Heart left ventricle (tissue), 16 donors: Measurements from ENCODE around the gene COMMD1. TPM values are rescaled to one million over a fixed set of nuclear protein-coding genes. Genes with fewer than 3 reads are reported as not detected.

Source experiments
- ATAC-seq, 4 donors: fragments of 200-7000 bp; cut with Tn5 transposase; one replicate each; pipeline ENCODE4 v1.9.1; 2020 to 2022; ENCODE audit warnings: moderate library complexity in 4 of 4, mild to moderate bottlenecking in 3 of 4, moderate number of reproducible peaks in 1 of 4
- DNase-seq, 5 donors: peaks; one replicate each; pipeline ENCODE4 v3.0.0-alpha.2; 2020
- H3K27ac ChIP-seq, 12 donors: fragments of 200-600 bp; sonication (generic) in 4 of 12; one replicate each; pipeline versions ENCODE4 v1.5.0 to v1.8.0; 2016 to 2022; ENCODE audit warnings: mild to moderate bottlenecking in 2 of 12
- H3K27me3 ChIP-seq, 9 donors: fragments of 200-600 bp; sonication (generic) in 2 of 9; one replicate each; pipeline versions ENCODE4 v1.5.1 to v1.8.0; 2016 to 2022; ENCODE audit warnings: mild to moderate bottlenecking in 3 of 9
- H3K36me3 ChIP-seq, 9 donors: fragments of 200-600 bp; sonication (generic) in 2 of 9; one replicate each; pipeline versions ENCODE4 v1.5.0 to v1.8.0; 2018 to 2022; ENCODE audit warnings: mild to moderate bottlenecking in 2 of 9
- H3K4me1 ChIP-seq, 12 donors: fragments of 200-600 bp; sonication (generic) in 4 of 12; one replicate each; pipeline versions ENCODE4 v1.5.0 to v1.8.0; 2016 to 2022; ENCODE audit warnings: mild to moderate bottlenecking in 3 of 12
- H3K4me3 ChIP-seq, 12 donors: fragments of 200-600 bp; sonication (generic) in 4 of 12; one replicate each; pipeline versions ENCODE4 v1.5.0 to v1.8.0; 2017 to 2022; ENCODE audit warnings: mild to moderate bottlenecking in 9 of 12, moderate library complexity in 4 of 12
- H3K9me3 ChIP-seq, 12 donors: fragments of 200-600 bp; sonication (generic) in 4 of 12; one replicate each; pipeline versions ENCODE4 v1.5.0 to v1.8.0; 2016 to 2022; ENCODE audit warnings: mild to moderate bottlenecking in 1 of 12
- POLR2A ChIP-seq, 2 donors: fragments of 450-650 bp; IDR thresholded peaks; one replicate each; pipeline ENCODE4 v1.6.1; 2017; ENCODE audit warnings: antibody characterized with exemption in 2 of 2, mild to moderate bottlenecking in 2 of 2, moderate library complexity in 2 of 2
- WGBS, 4 donors: extraction: QIAGEN DNeasy Blood & Tissue Kit in 2 of 4; methylation state at CpG; one replicate each; pipeline versions ENCODE4 v1.1.5 to v1.1.7; 2013 to 2018; 5-methylcytosine and 5-hydroxymethylcytosine counted together
- intact Hi-C, 10 donors: fragments of 100-400 bp; cut with DNase I; formaldehyde crosslinking; loops; one replicate each; pipeline versions ENCODE4 v1.11.1 to v1.14.2; 2022
- polyA plus RNA-seq, 2 donors: library from polyadenylated mRNA; stranded (reverse); fragments of 200-250 nt; gene quantifications; one replicate each; pipeline ENCODE4 v1.2.3, GENCODE V29; 2013
- total RNA-seq, 9 donors: library from RNA; depleted of rRNA in 2 of 9; stranded (reverse); fragments of >200 nt in 2 of 9; fragmentation: NEBNext Ultra II Directional in 3 of 9; extraction: Animal tissue kit (Norgen Biotek cat#: 25700) in 3 of 9; gene quantifications; one replicate each; pipeline versions ENCODE4 v1.1.0 to v1.2.4, GENCODE V29; 2016 to 2023
- TF ChIP-seq, protein P1 (sequence below), 12 donors: fragments of 200-600 bp; sonication (generic) in 4 of 12; IDR thresholded peaks; one replicate each; pipeline versions ENCODE4 v1.5.0 to v1.8.0; 2018 to 2022; ENCODE audit warnings: antibody characterized with exemption in 12 of 12, mild to moderate bottlenecking in 5 of 12
- donor health status: ischemic (EF 13 %, LVEDD 7.1; RV severe dilation, severe dysfunction).
- donor health status: healthy with polysubstance abuse.
- donor health status: DM: no; HTN: yes; CAD: no.
- donor health status: DM: no; HTN: no; CAD: no.
- donor health status: ischemic (EF 25% LVEDD 6.9; RV normal size, moderate dysfunction).
- donor health status: ischemic (EF 25% LVEDD 5.7; RV mildly dilated, moderate dysfunction).
- donor health status: healthy.
- donor health status: DM: yes; HTN: yes; CAD: no.
- donor health status: ischemic (EF 35%, LVEDD 5.7; RV mildly dilated, moderate dysfunction).
- donor health status: nonischemic (EF 11% LVEDD 7.7; RV severe dilation, severe dysfunction).
- donor health status: DM: yes; HTN: yes; CAD: no.
- donor health status: PGD.
- donor health status: ischemic (EF 29% LVEDD 5.4; RV normal size, mild dysfunction).
- donor health status: nonischemic (EF 23%, LVEDD 6.1; RV moderate dilation, normal function).

COMMD1 gene
- total and polyA plus RNA-seq, 11 donors: 50.1 to 99.5 (median 69.3) TPM

DNA sequence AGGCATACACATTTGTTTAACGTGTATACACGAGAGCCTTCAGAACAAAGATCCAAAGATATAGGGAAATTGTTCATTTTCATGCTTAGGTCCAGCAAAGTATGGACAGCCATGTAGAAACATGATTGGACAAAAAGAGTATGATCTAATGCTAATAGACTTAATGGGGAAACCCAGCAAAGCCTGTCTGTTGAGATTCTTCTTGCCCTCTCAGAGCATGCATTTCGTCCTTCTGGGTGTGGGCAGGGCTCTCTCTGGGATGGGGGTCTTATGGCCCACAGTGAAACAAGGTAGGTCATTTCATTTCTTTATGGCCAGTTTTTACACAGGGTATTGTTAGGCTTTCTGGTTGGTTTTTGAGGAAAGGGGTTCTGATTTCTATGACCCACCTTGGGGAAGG is 124.4 kb downstream of the COMMD1 start:
- no peaks in the 10 kb centered on the region for H3K36me3 ChIP-seq
- TF ChIP-seq, protein P1, sequence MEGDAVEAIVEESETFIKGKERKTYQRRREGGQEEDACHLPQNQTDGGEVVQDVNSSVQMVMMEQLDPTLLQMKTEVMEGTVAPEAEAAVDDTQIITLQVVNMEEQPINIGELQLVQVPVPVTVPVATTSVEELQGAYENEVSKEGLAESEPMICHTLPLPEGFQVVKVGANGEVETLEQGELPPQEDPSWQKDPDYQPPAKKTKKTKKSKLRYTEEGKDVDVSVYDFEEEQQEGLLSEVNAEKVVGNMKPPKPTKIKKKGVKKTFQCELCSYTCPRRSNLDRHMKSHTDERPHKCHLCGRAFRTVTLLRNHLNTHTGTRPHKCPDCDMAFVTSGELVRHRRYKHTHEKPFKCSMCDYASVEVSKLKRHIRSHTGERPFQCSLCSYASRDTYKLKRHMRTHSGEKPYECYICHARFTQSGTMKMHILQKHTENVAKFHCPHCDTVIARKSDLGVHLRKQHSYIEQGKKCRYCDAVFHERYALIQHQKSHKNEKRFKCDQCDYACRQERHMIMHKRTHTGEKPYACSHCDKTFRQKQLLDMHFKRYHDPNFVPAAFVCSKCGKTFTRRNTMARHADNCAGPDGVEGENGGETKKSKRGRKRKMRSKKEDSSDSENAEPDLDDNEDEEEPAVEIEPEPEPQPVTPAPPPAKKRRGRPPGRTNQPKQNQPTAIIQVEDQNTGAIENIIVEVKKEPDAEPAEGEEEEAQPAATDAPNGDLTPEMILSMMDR (IDR thresholded peaks at IDR 0.05): no peak
- no peak for TF ChIP-seq POLR2A (IDR thresholded peaks at IDR 0.05)
- WGBS, 4 donors: 94 to 98% (median 96%) methylated on average over 3 of the region's 3 CpGs
- peaks cover 0 to 11% (median 0%) of the 10 kb centered on the region in 12 donors for H3K4me1 ChIP-seq
- no peak overlapping the region for H3K27ac ChIP-seq
- DNase-seq (no peak), ATAC-seq (no peak)
- no peak overlapping the region for H3K4me3 ChIP-seq
- H3K27me3 ChIP-seq: no peaks in the 10 kb centered on the region
- no peaks in the 10 kb centered on the region for H3K9me3 ChIP-seq
- intact Hi-C loops: no loop called here

DNA sequence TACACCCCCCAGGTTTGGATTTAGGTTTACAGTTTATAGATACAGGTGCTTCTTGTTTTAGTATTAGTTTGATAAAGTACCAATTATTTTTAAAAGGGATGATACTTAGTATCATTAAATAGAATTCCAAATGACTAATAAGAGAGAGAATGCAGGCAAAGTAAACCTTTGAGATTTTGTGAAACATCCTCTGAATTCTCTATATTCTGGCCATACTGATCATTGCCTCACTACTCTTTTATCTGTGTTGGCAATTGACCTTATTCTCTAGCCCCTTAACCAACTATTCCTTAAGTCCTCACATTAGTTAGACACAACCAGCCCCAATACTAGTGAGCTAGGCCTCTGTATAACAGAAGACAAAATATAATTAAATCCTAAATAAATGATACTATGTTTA is 125.4 kb downstream of the COMMD1 start:
- intact Hi-C loops: no loop called here
- ATAC-seq: no peak
- TF ChIP-seq, protein P1 (IDR thresholded peaks at IDR 0.05): no peak
- no peak for TF ChIP-seq POLR2A (IDR thresholded peaks at IDR 0.05)

DNA sequence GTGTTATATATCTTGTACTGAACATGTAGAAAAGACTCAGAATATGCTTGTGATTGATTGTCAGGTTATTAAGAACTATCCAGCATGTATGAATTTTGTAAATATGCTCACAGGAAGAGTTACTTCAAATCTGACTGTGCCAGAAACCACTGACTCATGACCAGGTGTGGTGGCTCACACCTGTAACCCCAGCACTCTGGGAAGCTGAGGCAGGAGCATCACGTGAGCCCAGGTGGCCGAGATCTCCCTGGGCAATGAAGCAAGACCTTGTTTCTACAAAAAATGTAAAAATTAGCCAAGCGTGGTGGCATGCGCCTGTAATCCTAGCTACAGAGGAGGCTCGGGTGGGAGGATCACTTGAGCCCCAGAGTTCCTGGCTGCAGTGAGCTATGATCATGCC is 126.6 kb downstream of the COMMD1 start:
- Histone ChIP-seq H3K4me3 (no peak overlapping the region), H3K36me3 (no peaks in the 10 kb centered on the region), H3K9me3 (no peaks in the 10 kb centered on the region), H3K27me3 (no peaks in the 10 kb centered on the region), H3K27ac (no peak overlapping the region), H3K4me1 (peaks cover 0 to 11% (median 0%) of the 10 kb centered on the region in 12 donors)
- DNase-seq (no peak), ATAC-seq (no peak)
- TF ChIP-seq, protein P1 (IDR thresholded peaks at IDR 0.05): no peak
- no peak for TF ChIP-seq POLR2A (IDR thresholded peaks at IDR 0.05)
- intact Hi-C loops: no loop called here
- WGBS, 4 donors: 95 to 98% (median 97%) methylated on average over 5 of the region's 5 CpGs

More for the DNA sequence above, 125.4 kb downstream of the COMMD1 start:
- Histone ChIP-seq H3K27me3 (no peaks in the 10 kb centered on the region), H3K36me3 (no peaks in the 10 kb centered on the region), H3K9me3 (no peaks in the 10 kb centered on the region), H3K27ac (no peak overlapping the region), H3K4me1 (peaks cover 0 to 11% (median 0%) of the 10 kb centered on the region in 12 donors), H3K4me3 (no peak overlapping the region)
- no peak for DNase-seq

DNA sequence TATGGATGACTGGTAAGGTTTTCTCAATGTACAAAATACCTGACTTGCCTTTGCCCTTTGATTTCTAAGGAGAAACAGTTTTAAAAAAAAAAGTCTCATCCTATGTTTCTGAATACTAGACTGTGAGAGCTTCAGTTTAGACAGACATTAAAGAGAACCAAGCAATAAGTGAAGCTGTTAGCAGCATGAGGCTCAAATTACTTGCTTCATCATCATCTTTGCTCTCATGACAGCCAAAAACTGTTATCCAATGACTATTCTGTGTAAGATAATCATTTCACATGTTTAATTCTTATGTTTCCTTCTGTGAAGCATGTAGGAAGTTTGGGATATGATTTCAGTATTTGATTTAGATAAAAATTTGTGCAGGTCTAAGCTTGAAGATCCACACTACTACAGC is 129.2 kb downstream of the COMMD1 start:
- H3K27me3 ChIP-seq: no peaks in the 10 kb centered on the region
- ATAC-seq (no peak), DNase-seq (no peak)
- H3K27ac ChIP-seq: no peak overlapping the region
- H3K4me3 ChIP-seq: no peak overlapping the region
- no peak for TF ChIP-seq POLR2A (IDR thresholded peaks at IDR 0.05)
- TF ChIP-seq, protein P1 (IDR thresholded peaks at IDR 0.05): no peak
- no peaks in the 10 kb centered on the region for H3K36me3 ChIP-seq
- intact Hi-C loops: no loop called here
- H3K9me3 ChIP-seq: no peaks in the 10 kb centered on the region
- H3K4me1 ChIP-seq: peaks cover 0 to 12% (median 1%) of the 10 kb centered on the region in 12 donors
